Measurements from ENCODE around the gene HPF1. TPM values are rescaled to one million over a fixed set of nuclear protein-coding genes. Genes with fewer than 3 reads are reported as not detected.
"Not testable (repeated sequence)": the region's sequence is repeated elsewhere in the genome, so short reads cannot be mapped to it uniquely, and the experiment has no call there.

HPF1 gene
- total RNA-seq = 18.9 and 20.6 TPM in 2 replicates

DNA sequence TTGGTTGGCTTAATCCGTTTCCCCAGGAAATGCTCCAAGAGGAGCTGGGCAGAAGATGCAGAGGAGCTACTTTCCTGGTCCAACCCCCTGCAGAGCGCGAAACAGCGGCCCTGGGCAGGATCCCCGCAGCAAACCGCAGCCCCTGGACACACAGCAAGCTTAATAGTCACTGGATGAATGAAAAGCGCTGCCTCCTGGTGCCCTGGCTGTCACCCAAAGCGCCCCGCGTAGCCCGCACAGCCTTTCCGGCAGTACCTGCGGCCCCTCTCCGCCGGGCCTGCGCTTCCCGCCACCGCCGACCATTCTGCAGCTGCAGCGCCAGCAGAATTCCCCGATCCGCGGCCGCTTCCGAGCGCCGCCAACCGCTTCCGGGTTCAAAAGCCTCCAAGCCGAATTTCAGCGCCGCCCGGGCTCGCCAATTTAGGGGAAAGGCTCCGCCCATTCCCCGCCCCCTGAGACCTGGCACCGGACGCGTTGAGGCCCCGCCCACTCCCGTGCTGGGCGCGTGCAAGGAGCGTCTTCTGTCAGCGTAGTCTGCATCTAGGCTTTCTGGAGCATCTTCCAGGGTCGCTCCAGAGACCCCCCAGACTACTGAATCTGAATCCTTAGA lies at the start of gene HPF1:
Gene HPF1 (minus strand): TSS at position 370 of the 610 bp plus-strand sequence. CDS start 67 bp downstream, at position 303.
- H3K4me3 ChIP-seq (ENCODE audit: insufficient read depth, low read length) = peak within 1 kb of the TSS; percentile 79
- no peaks in the 10 kb centered on the region for H3K9me3 ChIP-seq (ENCODE audit: low read depth, low read length)
- DNase-seq (ENCODE audit: insufficient read length, low spot score, missing footprints) = peak; percentile 93
- peak within 1 kb of the TSS; percentile 90 for H2AFZ ChIP-seq (ENCODE audit: low read length)
- H3K27ac ChIP-seq (ENCODE audit: low read depth, low read length) = peak within 1 kb of the TSS; percentile 18
- H3K79me2 ChIP-seq (ENCODE audit: insufficient read depth, low read length) = peaks cover 32% of the 10 kb centered on the region
- no peak for TF ChIP-seq CTCF (IDR thresholded peaks at IDR 0.05; ENCODE audit: extremely low read depth, low read depth, low read length)
- peaks cover 3% of the 10 kb centered on the region for H3K36me3 ChIP-seq (ENCODE audit: insufficient read depth, low read length)
- H3K4me2 ChIP-seq (ENCODE audit: insufficient read depth, low read length) = peak within 1 kb of the TSS; percentile 84
- peaks cover 13% of the 10 kb centered on the region for H3K4me1 ChIP-seq (ENCODE audit: insufficient read depth, low read length)
- peaks cover 5% of the 10 kb centered on the region for H4K20me1 ChIP-seq (ENCODE audit: insufficient read depth, low read length)
- no peaks in the 10 kb centered on the region for H3K27me3 ChIP-seq (ENCODE audit: insufficient read depth, low read length)

DNA sequence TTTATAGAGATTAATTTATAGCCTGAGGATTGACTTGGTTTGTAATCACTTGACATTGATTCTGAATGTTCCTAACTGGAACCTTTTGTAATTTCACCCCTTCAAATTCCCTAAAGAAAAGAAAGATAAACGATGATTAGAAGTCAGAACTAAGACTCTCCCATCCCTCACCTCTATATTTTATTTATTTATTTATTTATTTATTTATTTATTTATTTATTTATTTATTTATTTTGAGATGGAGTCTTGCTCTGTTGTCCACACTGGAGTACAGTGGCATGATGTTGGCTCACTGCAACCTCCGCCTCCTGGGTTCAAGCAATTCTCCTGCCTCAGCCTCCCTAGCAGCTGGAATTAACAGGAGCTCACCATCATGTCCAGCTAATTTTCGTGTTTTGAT lies 49.0 kb upstream of the HPF1 start:
- H2AFZ ChIP-seq (ENCODE audit: low read length); H3K4me1 ChIP-seq (ENCODE audit: insufficient read depth, low read length); H3K4me3 ChIP-seq (ENCODE audit: insufficient read depth, low read length); H3K79me2 ChIP-seq (ENCODE audit: insufficient read depth, low read length); H3K27ac ChIP-seq (ENCODE audit: low read depth, low read length); H4K20me1 ChIP-seq (ENCODE audit: insufficient read depth, low read length); H3K27me3 ChIP-seq (ENCODE audit: insufficient read depth, low read length); H3K9me3 ChIP-seq (ENCODE audit: low read depth, low read length); H3K36me3 ChIP-seq (ENCODE audit: insufficient read depth, low read length); DNase-seq (ENCODE audit: insufficient read length, low spot score, missing footprints); H3K4me2 ChIP-seq (ENCODE audit: insufficient read depth, low read length): not testable (repeated sequence)

GRCh38 chr4:169803413-169803812 lies 45.7 kb upstream of the HPF1 start:
- no peak for DNase-seq (ENCODE audit: insufficient read length, low spot score, missing footprints)
- Histone ChIP-seq H3K27me3 (ENCODE audit: insufficient read depth, low read length) (peaks cover 3% of the 10 kb centered on the region), H3K79me2 (ENCODE audit: insufficient read depth, low read length) (no peaks in the 10 kb centered on the region), H3K4me3 (ENCODE audit: insufficient read depth, low read length) (no peak overlapping the region), H3K27ac (ENCODE audit: low read depth, low read length) (no peak overlapping the region), H3K36me3 (ENCODE audit: insufficient read depth, low read length) (no peaks in the 10 kb centered on the region), H3K9me3 (ENCODE audit: low read depth, low read length) (no peaks in the 10 kb centered on the region), H2AFZ (ENCODE audit: low read length) (no peak overlapping the region), H4K20me1 (ENCODE audit: insufficient read depth, low read length) (no peaks in the 10 kb centered on the region), H3K4me2 (ENCODE audit: insufficient read depth, low read length) (no peak overlapping the region), H3K4me1 (ENCODE audit: insufficient read depth, low read length) (no peaks in the 10 kb centered on the region)
- TF ChIP-seq CTCF (IDR thresholded peaks at IDR 0.05; ENCODE audit: extremely low read depth, low read depth, low read length) = no peak

DNA sequence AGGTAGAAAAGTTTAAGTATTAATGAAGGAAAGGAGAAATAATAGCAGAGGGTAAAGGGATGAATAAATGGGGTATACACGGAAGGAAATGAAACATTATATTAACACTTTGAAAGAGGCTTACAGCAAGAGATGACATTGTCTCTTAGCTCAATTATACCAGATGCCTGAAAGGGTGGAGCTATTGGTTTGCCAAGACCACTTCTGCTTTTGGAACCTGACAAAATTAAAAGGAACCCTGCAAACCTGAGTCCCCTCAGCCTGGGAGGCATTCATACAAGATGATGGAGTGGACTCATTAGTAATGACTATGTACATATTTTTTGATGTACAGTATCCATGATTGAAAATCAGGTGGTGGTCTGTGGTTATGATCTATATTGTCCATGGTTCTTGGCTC lies 45.1 kb upstream of the HPF1 start:
- Histone ChIP-seq H4K20me1 (ENCODE audit: insufficient read depth, low read length) (no peaks in the 10 kb centered on the region), H3K79me2 (ENCODE audit: insufficient read depth, low read length) (no peaks in the 10 kb centered on the region), H3K9me3 (ENCODE audit: low read depth, low read length) (no peaks in the 10 kb centered on the region), H3K4me2 (ENCODE audit: insufficient read depth, low read length) (no peak overlapping the region), H3K27me3 (ENCODE audit: insufficient read depth, low read length) (peaks cover 3% of the 10 kb centered on the region), H3K4me1 (ENCODE audit: insufficient read depth, low read length) (no peaks in the 10 kb centered on the region), H2AFZ (ENCODE audit: low read length) (no peak overlapping the region), H3K36me3 (ENCODE audit: insufficient read depth, low read length) (no peaks in the 10 kb centered on the region), H3K27ac (ENCODE audit: low read depth, low read length) (no peak overlapping the region), H3K4me3 (ENCODE audit: insufficient read depth, low read length) (no peak overlapping the region)
- TF ChIP-seq CTCF (IDR thresholded peaks at IDR 0.05; ENCODE audit: extremely low read depth, low read depth, low read length) = no peak
- DNase-seq (ENCODE audit: insufficient read length, low spot score, missing footprints) = no peak

Data from osteoblast (primary cell).